ENCODE results near the gene SGPP1.
"Not testable (repeated sequence)": the region's sequence is repeated elsewhere in the genome, so short reads cannot be mapped to it uniquely, and the experiment has no call there.

Gene SGPP1

DNA sequence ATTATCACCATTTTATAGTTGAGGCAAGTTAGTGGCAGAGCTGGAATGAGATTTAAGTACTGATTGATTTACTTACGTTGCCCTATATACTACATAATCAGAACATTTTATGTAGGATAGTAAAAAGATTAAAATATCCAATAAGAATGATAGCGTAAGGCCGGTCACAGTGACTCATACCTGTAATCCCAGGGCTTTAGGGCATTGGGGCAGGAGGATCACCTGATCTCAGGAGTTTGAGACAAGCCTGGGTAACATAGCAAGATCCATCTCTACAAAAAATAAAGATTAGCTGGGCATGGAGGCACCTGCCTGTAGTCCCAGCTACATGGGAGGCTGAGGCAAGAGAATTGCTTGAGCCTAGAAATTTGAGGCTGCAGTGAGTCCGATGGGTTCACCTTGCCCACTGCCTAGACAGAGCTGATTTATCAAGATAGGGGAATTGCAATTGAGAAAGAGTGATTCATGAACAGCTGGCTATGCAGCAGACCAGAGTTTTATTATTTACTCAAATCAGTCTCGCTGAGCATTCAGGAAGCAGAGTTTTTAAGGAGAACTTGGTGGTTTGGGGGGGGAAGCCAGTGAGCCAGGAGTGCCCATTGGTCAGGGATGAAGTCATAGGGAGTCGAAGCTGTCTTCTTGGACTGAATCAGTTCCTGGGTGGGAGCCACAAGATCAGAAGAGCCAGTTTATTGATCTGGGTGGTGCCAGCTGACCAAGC is 24.7 kb upstream of the SGPP1 start:
- TF ChIP-seq MYC (IDR thresholded peaks at IDR 0.05; ENCODE audit: low read depth, low read length) (no peak; the same call in 1 of the 2 replicates), POLR2A (IDR thresholded peaks at IDR 0.05; ENCODE audit: extremely low read depth, insufficient read length) (no peak)
- TF ChIP-seq, protein P1, sequence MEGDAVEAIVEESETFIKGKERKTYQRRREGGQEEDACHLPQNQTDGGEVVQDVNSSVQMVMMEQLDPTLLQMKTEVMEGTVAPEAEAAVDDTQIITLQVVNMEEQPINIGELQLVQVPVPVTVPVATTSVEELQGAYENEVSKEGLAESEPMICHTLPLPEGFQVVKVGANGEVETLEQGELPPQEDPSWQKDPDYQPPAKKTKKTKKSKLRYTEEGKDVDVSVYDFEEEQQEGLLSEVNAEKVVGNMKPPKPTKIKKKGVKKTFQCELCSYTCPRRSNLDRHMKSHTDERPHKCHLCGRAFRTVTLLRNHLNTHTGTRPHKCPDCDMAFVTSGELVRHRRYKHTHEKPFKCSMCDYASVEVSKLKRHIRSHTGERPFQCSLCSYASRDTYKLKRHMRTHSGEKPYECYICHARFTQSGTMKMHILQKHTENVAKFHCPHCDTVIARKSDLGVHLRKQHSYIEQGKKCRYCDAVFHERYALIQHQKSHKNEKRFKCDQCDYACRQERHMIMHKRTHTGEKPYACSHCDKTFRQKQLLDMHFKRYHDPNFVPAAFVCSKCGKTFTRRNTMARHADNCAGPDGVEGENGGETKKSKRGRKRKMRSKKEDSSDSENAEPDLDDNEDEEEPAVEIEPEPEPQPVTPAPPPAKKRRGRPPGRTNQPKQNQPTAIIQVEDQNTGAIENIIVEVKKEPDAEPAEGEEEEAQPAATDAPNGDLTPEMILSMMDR (IDR thresholded peaks at IDR 0.05; ENCODE audit: low read depth, low read length): no peak
- TF ChIP-seq, protein P2, sequence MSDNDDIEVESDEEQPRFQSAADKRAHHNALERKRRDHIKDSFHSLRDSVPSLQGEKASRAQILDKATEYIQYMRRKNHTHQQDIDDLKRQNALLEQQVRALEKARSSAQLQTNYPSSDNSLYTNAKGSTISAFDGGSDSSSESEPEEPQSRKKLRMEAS (IDR thresholded peaks at IDR 0.05; ENCODE audit: low read depth, low read length): no peak
- DNase-seq (ENCODE audit: low read depth): peak; percentile 55
- no peak overlapping the region for H3K4me3 ChIP-seq (ENCODE audit: low read depth, low read length)

DNA sequence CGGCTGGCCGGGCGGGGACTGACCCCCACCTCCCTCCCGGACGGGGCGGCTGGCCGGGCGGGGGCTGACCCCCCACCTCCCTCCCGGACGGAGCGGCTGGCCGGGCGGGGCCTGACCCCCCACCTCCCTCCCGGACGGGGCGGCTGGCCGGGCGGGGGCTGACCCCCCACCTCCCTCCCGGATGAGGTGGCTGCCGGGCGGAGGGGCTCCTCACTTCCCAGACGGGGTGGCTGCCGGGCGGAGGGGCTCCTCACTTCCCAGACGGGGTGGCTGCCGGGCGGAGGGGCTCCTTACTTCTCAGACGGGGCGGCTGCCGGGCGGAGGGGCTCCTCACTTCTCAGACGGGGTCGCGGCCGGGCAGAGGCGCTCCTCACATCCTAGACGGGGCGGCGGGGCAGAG is 23.2 kb upstream of the SGPP1 start:
- not testable (repeated sequence) for H3K4me3 ChIP-seq (ENCODE audit: low read depth, low read length); DNase-seq (ENCODE audit: low read depth)

DNA sequence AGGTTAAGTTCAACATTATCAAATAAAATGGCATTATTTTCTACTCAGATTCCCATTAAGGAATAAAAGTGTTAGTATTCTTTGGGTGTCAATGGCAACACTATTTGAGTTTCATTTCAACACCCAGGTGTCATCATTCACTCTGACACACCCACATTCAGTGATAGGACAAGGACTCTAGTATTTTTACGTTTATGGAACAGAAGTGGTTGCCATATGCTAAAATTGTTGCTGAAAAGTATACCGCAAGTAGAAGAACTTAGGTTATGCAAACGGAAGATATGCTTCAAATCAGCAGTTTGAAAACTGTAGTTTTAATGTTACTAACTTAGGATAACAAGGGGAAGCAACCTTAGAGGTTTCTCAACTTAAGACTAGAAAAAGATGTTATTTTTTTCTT is 20.0 kb upstream of the SGPP1 start:
- DNase-seq (ENCODE audit: low read depth): no peak
- no peak overlapping the region for H3K4me3 ChIP-seq (ENCODE audit: low read depth, low read length)
- no peak for TF ChIP-seq POLR2A (IDR thresholded peaks at IDR 0.05; ENCODE audit: extremely low read depth, insufficient read length)

DNA sequence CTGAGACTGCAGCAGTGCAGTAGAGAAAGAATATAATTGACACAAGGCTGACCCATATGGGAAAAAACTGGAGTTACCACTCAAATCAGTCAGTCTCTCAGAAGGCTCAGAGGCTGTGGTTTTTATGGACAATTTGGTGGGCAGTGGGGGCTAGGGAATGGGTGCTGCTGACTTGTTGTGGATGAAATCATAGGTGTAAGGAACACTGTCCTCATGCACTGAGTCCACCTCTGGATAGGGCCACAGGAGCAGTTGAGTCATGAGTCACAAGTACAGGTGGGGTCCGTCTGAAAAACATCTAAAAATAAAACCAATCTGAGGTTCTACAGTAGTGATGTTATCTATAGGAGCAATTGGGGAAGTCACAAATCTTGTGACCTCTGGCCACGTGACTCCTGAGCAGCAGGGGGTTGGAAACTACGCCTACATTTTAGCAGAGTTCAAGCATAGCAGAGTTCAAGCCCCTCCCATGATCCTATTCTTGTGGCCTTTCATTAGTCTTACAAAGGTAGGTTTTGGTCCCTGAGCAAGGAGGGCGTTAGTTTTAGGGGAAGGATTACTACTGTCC is 18.1 kb upstream of the SGPP1 start:
- peak; percentile 38 for DNase-seq (ENCODE audit: low read depth)
- no peak overlapping the region for H3K4me3 ChIP-seq (ENCODE audit: low read depth, low read length)
- TF ChIP-seq, protein P2 (IDR thresholded peaks at IDR 0.05; ENCODE audit: low read depth, low read length): peak; percentile 68
- no peak for TF ChIP-seq POLR2A (IDR thresholded peaks at IDR 0.05; ENCODE audit: extremely low read depth, insufficient read length)
- TF ChIP-seq MYC (IDR thresholded peaks at IDR 0.05; ENCODE audit: low read depth, low read length): no peak
- TF ChIP-seq, protein P1 (IDR thresholded peaks at IDR 0.05; ENCODE audit: low read depth, low read length): no peak

DNA sequence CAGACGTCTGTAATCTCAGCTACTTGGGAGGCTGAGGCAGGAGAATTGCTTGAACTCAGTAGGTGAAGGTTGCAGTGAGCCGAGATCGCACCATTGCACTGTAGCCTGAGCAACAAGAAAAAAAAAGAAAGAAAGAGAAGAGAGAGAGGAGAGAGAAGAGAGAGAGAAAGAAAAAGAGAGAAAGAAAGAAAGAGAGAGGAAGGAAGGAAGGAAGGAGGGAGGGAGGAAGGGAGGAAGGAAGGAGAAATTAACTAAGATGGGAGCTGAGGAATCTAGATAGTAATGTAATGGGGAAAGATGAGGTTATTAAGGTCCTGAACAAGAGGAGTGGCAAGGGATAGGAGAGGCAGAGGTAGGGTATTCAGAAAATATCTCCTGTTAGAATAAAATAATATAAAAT is 17.4 kb upstream of the SGPP1 start:
- no peak for DNase-seq (ENCODE audit: low read depth)
- TF ChIP-seq, protein P2 (IDR thresholded peaks at IDR 0.05; ENCODE audit: low read depth, low read length): no peak
- TF ChIP-seq, protein P1 (IDR thresholded peaks at IDR 0.05; ENCODE audit: low read depth, low read length): no peak
- TF ChIP-seq POLR2A (IDR thresholded peaks at IDR 0.05; ENCODE audit: extremely low read depth, insufficient read length): no peak
- TF ChIP-seq MYC (IDR thresholded peaks at IDR 0.05; ENCODE audit: low read depth, low read length): no peak
- no peak overlapping the region for H3K4me3 ChIP-seq (ENCODE audit: low read depth, low read length)

DNA sequence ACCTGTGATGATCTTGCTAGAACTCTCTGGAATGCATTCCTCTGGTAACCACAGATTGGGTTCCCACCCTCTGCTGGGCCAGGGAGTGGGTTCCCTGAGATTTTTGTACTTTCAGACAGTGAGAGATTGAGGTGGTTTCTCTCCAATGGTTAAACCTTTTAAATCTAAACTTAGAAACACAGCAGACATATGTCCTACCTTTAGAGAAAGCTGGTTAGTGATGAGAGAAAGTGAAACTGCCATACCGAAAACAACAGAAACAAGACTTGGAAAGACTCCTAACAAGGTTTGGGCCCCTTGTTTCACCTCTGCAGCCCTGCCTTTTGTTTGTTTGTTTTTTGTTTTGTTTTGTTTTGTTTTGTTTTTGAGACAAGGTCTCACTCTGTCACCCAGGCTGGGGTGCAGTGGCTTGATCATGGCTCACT is 9.7 kb upstream of the SGPP1 start:
- no peak overlapping the region for H3K4me3 ChIP-seq (ENCODE audit: low read depth, low read length)
- TF ChIP-seq, protein P1 (IDR thresholded peaks at IDR 0.05; ENCODE audit: low read depth, low read length): no peak
- TF ChIP-seq MYC (IDR thresholded peaks at IDR 0.05; ENCODE audit: low read depth, low read length) (no peak), POLR2A (IDR thresholded peaks at IDR 0.05; ENCODE audit: extremely low read depth, insufficient read length) (no peak)
- no peak for DNase-seq (ENCODE audit: low read depth)

DNA sequence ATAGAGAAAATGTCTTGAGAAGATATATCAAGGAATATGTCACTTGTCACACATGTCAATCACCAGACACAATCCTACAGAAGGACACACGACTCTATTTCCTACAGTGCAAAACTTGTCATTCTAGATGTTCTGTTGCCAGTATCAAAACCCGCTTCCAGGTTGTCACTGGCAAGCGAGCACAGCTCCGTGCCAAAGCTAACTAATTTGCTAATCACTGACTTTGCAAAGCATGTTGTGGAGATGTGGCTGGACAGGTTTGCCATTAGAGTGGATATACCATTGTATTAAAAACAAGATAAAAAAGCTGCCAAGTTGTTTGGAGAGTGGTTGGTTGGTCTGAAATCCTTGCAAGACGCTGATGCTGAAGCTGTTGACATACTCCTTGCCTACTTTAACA is 7.9 kb upstream of the SGPP1 start:
- no peak overlapping the region for H3K4me3 ChIP-seq (ENCODE audit: low read depth, low read length)
- TF ChIP-seq, protein P1 (IDR thresholded peaks at IDR 0.05; ENCODE audit: low read depth, low read length): no peak
- TF ChIP-seq, protein P2 (IDR thresholded peaks at IDR 0.05; ENCODE audit: low read depth, low read length): no peak
- no peak for DNase-seq (ENCODE audit: low read depth)
